NCI-H128 (cell line): ENCODE measurements around the gene PLEKHS1.
"Not testable (repeated sequence)": the region's sequence is repeated elsewhere in the genome, so short reads cannot be mapped to it uniquely, and the experiment has no call there.

Source experiments
- DNase-seq: peaks from one replicate; lab custom pipeline; 2025; ENCODE audit not compliant: unreplicated experiment; lab: John Stamatoyannopoulos, UW

The PLEKHS1 gene

GRCh38 chr10:113782986-113783704 lies 31.7 kb downstream of the PLEKHS1 start:
- DNase-seq: no peak

GRCh38 chr10:113788604-113789083 lies 37.2 kb downstream of the PLEKHS1 start:
- no peak for DNase-seq

DNA sequence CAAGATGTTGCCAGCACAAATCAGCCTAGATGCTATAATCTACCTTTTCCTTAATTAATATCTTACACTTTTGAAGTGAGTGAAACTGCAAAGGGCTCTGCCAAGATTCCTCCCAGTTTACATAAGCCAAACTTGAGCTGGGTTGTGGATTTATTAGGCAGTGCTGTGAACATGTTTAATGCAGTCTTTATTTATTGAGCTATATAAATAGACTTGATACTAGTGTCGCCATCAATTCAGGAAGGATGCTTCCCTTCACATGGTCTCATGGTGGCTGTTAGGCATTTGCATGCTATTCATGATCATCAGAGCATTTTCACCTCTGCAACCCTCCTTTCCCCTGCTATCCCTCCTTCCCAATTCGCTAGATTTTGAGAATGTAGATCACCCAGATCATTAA lies 40.2 kb downstream of the PLEKHS1 start:
- no peak for DNase-seq

GRCh38 chr10:113801569-113801968 lies 50.1 kb downstream of the PLEKHS1 start:
- DNase-seq: no peak

DNA sequence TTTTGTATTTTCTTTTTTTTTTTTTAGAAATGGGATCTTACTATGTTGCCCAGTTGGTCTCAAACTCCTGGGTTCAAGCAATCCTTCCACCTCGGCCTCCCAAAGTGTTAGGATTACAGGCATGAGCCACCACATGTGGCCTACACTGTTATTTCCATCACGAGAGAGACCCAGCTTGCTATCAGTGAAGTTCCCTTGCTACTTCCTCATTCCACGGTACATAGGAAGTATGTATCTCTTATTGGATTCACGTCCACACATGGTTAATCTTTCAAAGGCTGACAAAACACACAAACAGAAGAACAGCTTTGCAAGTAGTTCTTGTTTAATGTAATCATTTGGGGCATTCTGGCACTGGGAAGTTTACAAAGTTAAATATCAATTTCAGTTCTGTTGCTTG lies 51.5 kb downstream of the PLEKHS1 start:
- no peak for DNase-seq

GRCh38 chr10:113806503-113806902 lies 55.0 kb downstream of the PLEKHS1 start:
- DNase-seq: no peak

DNA sequence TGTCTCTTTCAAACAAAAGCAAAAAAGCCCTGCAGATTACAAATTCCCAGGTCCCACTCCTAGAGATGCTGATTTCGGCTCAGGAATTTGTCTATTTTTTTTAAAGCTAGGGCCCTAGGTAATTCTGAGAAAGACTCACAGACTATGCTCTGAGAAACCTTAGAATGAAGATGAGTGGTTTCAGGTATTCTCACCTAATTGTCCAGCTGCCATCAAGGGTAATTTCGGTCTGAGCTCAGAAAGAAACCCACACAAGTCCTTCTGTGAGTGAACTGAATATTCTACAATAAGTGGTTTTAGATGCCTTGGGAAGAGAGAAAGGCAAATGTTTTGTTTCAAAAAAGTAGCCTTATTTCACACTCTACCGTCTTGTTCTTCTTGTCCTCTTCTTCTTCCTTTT lies 56.7 kb downstream of the PLEKHS1 start:
- DNase-seq: no peak

DNA sequence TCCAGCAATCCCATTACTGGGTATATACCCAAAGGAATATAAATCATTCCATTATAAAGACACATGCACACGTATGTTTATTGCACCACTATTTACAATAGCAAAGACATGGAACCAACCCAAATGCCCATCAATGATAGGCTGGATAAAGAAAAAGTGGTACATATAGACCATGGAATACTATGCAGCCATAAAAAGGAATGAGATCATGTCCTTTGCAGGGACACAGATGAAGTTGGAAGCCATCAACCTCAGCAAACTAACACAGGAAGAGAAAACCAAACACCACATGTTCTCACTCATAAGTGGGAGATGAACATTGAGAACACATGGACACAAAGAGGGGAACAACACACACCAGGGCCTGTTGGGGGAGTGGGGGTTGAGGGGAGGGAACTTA lies 63.2 kb downstream of the PLEKHS1 start:
- not testable (repeated sequence) for DNase-seq

DNA sequence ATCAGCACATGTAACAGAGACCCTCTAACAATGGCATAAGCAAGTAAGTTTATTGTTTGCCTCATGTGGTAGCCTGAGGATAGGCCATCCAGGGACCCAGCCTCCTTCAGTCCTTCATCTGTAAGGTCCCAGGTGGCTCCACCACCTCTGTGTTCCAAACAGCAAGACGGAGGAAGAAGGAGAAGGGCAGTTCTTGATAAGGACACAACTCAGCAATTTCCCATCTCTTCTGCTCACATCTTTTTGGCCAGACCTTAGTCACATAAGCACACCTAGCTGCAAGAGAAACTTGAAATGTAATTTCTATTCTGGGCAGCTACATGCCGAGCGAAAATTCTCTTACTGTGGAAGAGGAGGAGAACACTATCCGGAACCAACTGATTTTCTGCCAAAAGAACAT lies 68.5 kb downstream of the PLEKHS1 start:
- DNase-seq: no peak

DNA sequence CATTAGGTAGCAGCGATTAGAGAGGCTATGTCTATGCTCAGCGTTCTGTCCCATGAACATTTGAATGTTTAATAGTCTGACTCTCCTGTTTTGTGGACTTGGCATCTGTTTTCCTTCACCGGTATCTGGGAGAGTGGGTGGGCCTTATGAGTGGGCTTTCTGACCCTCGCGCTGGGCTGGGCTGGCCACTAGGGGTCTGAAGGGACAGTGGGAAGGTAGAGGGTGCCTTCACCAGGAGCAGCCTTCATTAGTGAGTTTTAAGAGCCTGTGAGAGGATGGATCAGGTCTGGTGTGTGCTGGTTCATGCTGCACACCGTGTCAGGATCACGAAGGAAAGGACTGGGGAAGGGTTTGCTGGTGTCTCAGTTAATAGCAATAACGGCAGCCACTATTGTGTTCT lies 69.0 kb downstream of the PLEKHS1 start:
- DNase-seq: no peak

GRCh38 chr10:113821306-113821705 lies 69.8 kb downstream of the PLEKHS1 start:
- DNase-seq: not testable (repeated sequence)

GRCh38 chr10:113822174-113822573 lies 70.7 kb downstream of the PLEKHS1 start:
- DNase-seq: no peak

GRCh38 chr10:113823389-113823788 lies 71.9 kb downstream of the PLEKHS1 start:
- no peak for DNase-seq

GRCh38 chr10:113825791-113826190 lies 74.3 kb downstream of the PLEKHS1 start:
- no peak for DNase-seq

GRCh38 chr10:113828567-113828966 lies 77.1 kb downstream of the PLEKHS1 start:
- not testable (repeated sequence) for DNase-seq
